GM23338 (cell line): ENCODE results near the gene BUB1. TPM values are rescaled to one million over a fixed set of nuclear protein-coding genes. Genes with fewer than 3 reads are reported as not detected.

Source experiments
- ATAC-seq: fragments of 200-7000 bp; cut with Tn5 transposase; 3 replicates; pipeline ENCODE4 v1.9.1; 2020
- DNase-seq: peaks from one replicate; pipeline ENCODE4 v3.0.0-alpha.2; 2015; ENCODE audit warnings: low spot score
- H2AFZ ChIP-seq: fragments of 200-600 bp; sonication (generic); 2 replicates; pipeline ENCODE4 v1.8.0; 2016; ENCODE audit warnings: antibody characterized with exemption, mild to moderate bottlenecking, moderate library complexity
- H3F3A ChIP-seq: fragments of 200-600 bp; sonication (generic); replicated peaks from 2 replicates; pipeline ENCODE4 v1.8.0; 2017; ENCODE audit warnings: antibody characterized with exemption, mixed run types, low read depth
- H3K27ac ChIP-seq: fragments of 200-600 bp; sonication (generic); 2 replicates; pipeline ENCODE4 v1.6.1; 2016; ENCODE audit warnings: low read depth
- H3K27me3 ChIP-seq: fragments of 200-600 bp; sonication (generic); 2 replicates; pipeline ENCODE4 v1.8.0; 2016; ENCODE audit warnings: mild to moderate bottlenecking, mixed run types, moderate library complexity; ENCODE audit not compliant: insufficient read depth
- H3K36me3 ChIP-seq: fragments of 200-600 bp; sonication (generic); 2 replicates; pipeline ENCODE4 v1.8.0; 2016; ENCODE audit warnings: mild to moderate bottlenecking; ENCODE audit not compliant: insufficient read depth
- H3K4me1 ChIP-seq: fragments of 200-600 bp; sonication (generic); 2 replicates; pipeline ENCODE4 v1.8.0; 2016; ENCODE audit warnings: mild to moderate bottlenecking, moderate library complexity; ENCODE audit not compliant: insufficient read depth
- H3K4me2 ChIP-seq: fragments of 200-600 bp; sonication (generic); 2 replicates; pipeline ENCODE4 v1.7.1; 2017; ENCODE audit warnings: mixed run types
- H3K4me3 ChIP-seq: fragments of 200-600 bp; sonication (generic); 2 replicates; pipeline ENCODE4 v1.6.1; 2016; ENCODE audit warnings: mixed run types
- H3K79me2 ChIP-seq: fragments of 200-600 bp; sonication (generic); replicated peaks from 2 replicates; pipeline ENCODE4 v1.8.0; 2017; ENCODE audit warnings: mild to moderate bottlenecking; ENCODE audit not compliant: insufficient read depth
- H3K9me2 ChIP-seq: fragments of 200-600 bp; sonication (generic); 2 replicates; pipeline ENCODE4 v1.8.0; 2017; ENCODE audit not compliant: insufficient read depth
- H4K20me1 ChIP-seq: fragments of 200-600 bp; sonication (generic); replicated peaks from 2 replicates; pipeline ENCODE4 v1.8.0; 2017; ENCODE audit warnings: mild to moderate bottlenecking; ENCODE audit not compliant: insufficient read depth
- H3K27ac Mint-ChIP-seq: 2 replicates; pipeline ENCODE4 v1.8.0; 2020; ENCODE audit warnings: inconsistent platforms, mild to moderate bottlenecking, moderate library complexity, mixed read lengths
- H3K27me3 Mint-ChIP-seq: 3 replicates; pipeline ENCODE4 v1.8.0; 2022; ENCODE audit warnings: low read depth, mild to moderate bottlenecking, moderate library complexity, mixed read lengths, inconsistent platforms; ENCODE audit not compliant: insufficient read depth, poor library complexity
- H3K36me3 Mint-ChIP-seq: 3 replicates; pipeline ENCODE4 v1.8.0; 2021; ENCODE audit warnings: low read depth, mild to moderate bottlenecking, inconsistent platforms, moderate library complexity, mixed read lengths
- H3K4me1 Mint-ChIP-seq: 3 replicates; pipeline ENCODE4 v1.8.0; 2020; ENCODE audit warnings: mild to moderate bottlenecking, inconsistent platforms, mixed read lengths
- H3K4me3 Mint-ChIP-seq: 3 replicates; pipeline ENCODE4 v1.8.0; 2021; ENCODE audit warnings: moderate library complexity, mild to moderate bottlenecking, inconsistent platforms, mixed read lengths
- H3K9me3 Mint-ChIP-seq: 3 replicates; pipeline ENCODE4 v1.8.0; 2020; ENCODE audit warnings: moderate library complexity, mild to moderate bottlenecking, inconsistent platforms, mixed read lengths
- CREB1 ChIP-seq: fragments of 250-450 bp; sonication (Bioruptor Pico); IDR thresholded peaks from 2 replicates; pipeline ENCODE4 v1.5.0; 2020; ENCODE audit warnings: low read depth, mild to moderate bottlenecking, moderate library complexity
- EZH2 ChIP-seq: fragments of 200-600 bp; sonication (generic); IDR thresholded peaks from one replicate; pipeline ENCODE4 v1.8.0; 2017; ENCODE audit warnings: antibody characterized with exemption, mild to moderate bottlenecking, low read depth; ENCODE audit not compliant: unreplicated experiment
- EZH2phosphoT487 ChIP-seq: fragments of 200-600 bp; sonication (generic); IDR thresholded peaks from one replicate; pipeline ENCODE4 v1.8.1; 2018; ENCODE audit warnings: antibody characterized with exemption; ENCODE audit not compliant: unreplicated experiment
- JUNB ChIP-seq: IDR thresholded peaks from one replicate; pipeline ENCODE4 v1.6.1; 2016; ENCODE audit warnings: antibody characterized with exemption; ENCODE audit not compliant: unreplicated experiment
- NANOG ChIP-seq: IDR thresholded peaks from 2 replicates; pipeline ENCODE4 v1.6.1; 2016; ENCODE audit warnings: antibody characterized with exemption, borderline replicate concordance
- POLR2AphosphoS5 ChIP-seq: IDR thresholded peaks from 2 replicates; pipeline ENCODE4 v1.6.1; 2016; ENCODE audit warnings: antibody characterized with exemption, low read depth
- STAT1 ChIP-seq: IDR thresholded peaks from one replicate; pipeline ENCODE4 v1.6.1; 2016; ENCODE audit warnings: antibody characterized with exemption; ENCODE audit not compliant: unreplicated experiment
- ZNF114 ChIP-seq: fragments of 250-450 bp; sonication (Bioruptor Pico); IDR thresholded peaks from 2 replicates; pipeline ENCODE4 v1.5.0; 2020; ENCODE audit warnings: mild to moderate bottlenecking, moderate library complexity
- ZNF331 ChIP-seq: fragments of 250-450 bp; sonication (Bioruptor Pico); IDR thresholded peaks from 2 replicates; pipeline ENCODE4 v1.5.0; 2020; ENCODE audit warnings: low read depth, mild to moderate bottlenecking, moderate library complexity
- polyA plus RNA-seq: library from polyadenylated mRNA; unstranded; fragments of >200 nt; fragmentation: Nextera tagmentation; extraction: Ambion mirVana; gene quantifications from 2 replicates; pipeline ENCODE4 v1.2.1, GENCODE V29; 2016
- total RNA-seq: library from RNA; depleted of rRNA; stranded (reverse); fragments of >200 nt; shearing (Covaris generic); gene quantifications from 2 replicates; pipeline ENCODE4 v1.2.3, GENCODE V29; 2014
- TF ChIP-seq, protein P1 (sequence below): IDR thresholded peaks from 2 replicates; pipeline ENCODE4 v1.6.1; 2016; ENCODE audit warnings: antibody characterized with exemption
- TF ChIP-seq, protein P2 (sequence below): fragments of 250-450 bp; sonication (Bioruptor Pico); IDR thresholded peaks from 2 replicates; pipeline ENCODE4 v1.5.0; 2020; ENCODE audit warnings: mild to moderate bottlenecking, moderate library complexity
- TF ChIP-seq, protein P3 (sequence below), 2 experiments: fragments of 200-600 bp in 1 of 2; sonication (generic) in 1 of 2; conservative IDR thresholded peaks; 2 replicates each; pipeline versions ENCODE4 v1.5.1 to v1.6.1; 2016 to 2017; ENCODE audit warnings: antibody characterized with exemption in 2 of 2, low read depth in 2 of 2, mild to moderate bottlenecking in 2 of 2, moderate library complexity in 1 of 2
- TF ChIP-seq, protein P4 (sequence below): IDR thresholded peaks from one replicate; pipeline ENCODE4 v1.6.1; 2018; ENCODE audit warnings: antibody characterized with exemption; ENCODE audit not compliant: unreplicated experiment

Gene BUB1
- total and polyA plus RNA-seq, 2 experiments from 2014 or later: 59.4 to 184 TPM

DNA sequence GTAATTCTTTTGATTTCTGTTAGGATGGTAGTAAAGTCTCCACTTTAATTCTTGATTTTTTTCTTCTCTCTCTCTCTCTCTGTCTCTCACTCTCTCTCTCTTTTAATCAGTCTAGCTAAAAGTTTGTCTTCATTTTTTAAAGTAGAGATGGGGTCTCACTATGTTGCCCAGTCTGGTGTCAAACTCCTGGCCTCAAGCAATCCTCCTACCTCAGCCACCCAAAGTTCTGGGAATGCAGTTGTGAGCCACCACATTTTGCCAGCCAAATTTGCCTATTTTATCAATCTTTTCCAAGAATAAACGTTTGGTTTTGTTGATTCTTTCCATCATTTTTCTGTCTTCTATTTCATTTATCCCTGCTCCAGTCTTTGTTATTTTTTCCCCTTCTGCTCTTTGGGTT, 30.6 kb upstream of the BUB1 start:
- Mint-ChIP-seq H3K27ac (no peak overlapping the region), H3K27me3 (peaks cover 5% of the 10 kb centered on the region), H3K9me3 (no peaks in the 10 kb centered on the region), H3K4me3 (no peak overlapping the region), H3K36me3 (no peaks in the 10 kb centered on the region), H3K4me1 (peaks cover 6% of the 10 kb centered on the region)
- Histone ChIP-seq H3K4me1 (peaks cover 9% of the 10 kb centered on the region), H3K9me2 (no peaks in the 10 kb centered on the region), H3F3A (no peaks in the 10 kb centered on the region), H3K27ac (no peak overlapping the region), H4K20me1 (no peaks in the 10 kb centered on the region), H3K4me2 (no peak overlapping the region), H3K27me3 (no peaks in the 10 kb centered on the region), H3K4me3 (no peak overlapping the region), H2AFZ (no peak overlapping the region), H3K36me3 (no peaks in the 10 kb centered on the region), H3K79me2 (no peaks in the 10 kb centered on the region)
- ATAC-seq (no peak), DNase-seq (no peak)
- TF ChIP-seq, protein P1, sequence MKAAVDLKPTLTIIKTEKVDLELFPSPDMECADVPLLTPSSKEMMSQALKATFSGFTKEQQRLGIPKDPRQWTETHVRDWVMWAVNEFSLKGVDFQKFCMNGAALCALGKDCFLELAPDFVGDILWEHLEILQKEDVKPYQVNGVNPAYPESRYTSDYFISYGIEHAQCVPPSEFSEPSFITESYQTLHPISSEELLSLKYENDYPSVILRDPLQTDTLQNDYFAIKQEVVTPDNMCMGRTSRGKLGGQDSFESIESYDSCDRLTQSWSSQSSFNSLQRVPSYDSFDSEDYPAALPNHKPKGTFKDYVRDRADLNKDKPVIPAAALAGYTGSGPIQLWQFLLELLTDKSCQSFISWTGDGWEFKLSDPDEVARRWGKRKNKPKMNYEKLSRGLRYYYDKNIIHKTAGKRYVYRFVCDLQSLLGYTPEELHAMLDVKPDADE: no peak
- TF ChIP-seq ZNF331 (CRISPR knock-in tag) (no peak), JUNB (no peak), STAT1 (no peak), NANOG (no peak), CREB1 (no peak), ZNF114 (CRISPR knock-in tag) (no peak), EZH2 (no peak), POLR2AphosphoS5 (no peak), EZH2phosphoT487 (no peak)
- TF ChIP-seq, protein P2, sequence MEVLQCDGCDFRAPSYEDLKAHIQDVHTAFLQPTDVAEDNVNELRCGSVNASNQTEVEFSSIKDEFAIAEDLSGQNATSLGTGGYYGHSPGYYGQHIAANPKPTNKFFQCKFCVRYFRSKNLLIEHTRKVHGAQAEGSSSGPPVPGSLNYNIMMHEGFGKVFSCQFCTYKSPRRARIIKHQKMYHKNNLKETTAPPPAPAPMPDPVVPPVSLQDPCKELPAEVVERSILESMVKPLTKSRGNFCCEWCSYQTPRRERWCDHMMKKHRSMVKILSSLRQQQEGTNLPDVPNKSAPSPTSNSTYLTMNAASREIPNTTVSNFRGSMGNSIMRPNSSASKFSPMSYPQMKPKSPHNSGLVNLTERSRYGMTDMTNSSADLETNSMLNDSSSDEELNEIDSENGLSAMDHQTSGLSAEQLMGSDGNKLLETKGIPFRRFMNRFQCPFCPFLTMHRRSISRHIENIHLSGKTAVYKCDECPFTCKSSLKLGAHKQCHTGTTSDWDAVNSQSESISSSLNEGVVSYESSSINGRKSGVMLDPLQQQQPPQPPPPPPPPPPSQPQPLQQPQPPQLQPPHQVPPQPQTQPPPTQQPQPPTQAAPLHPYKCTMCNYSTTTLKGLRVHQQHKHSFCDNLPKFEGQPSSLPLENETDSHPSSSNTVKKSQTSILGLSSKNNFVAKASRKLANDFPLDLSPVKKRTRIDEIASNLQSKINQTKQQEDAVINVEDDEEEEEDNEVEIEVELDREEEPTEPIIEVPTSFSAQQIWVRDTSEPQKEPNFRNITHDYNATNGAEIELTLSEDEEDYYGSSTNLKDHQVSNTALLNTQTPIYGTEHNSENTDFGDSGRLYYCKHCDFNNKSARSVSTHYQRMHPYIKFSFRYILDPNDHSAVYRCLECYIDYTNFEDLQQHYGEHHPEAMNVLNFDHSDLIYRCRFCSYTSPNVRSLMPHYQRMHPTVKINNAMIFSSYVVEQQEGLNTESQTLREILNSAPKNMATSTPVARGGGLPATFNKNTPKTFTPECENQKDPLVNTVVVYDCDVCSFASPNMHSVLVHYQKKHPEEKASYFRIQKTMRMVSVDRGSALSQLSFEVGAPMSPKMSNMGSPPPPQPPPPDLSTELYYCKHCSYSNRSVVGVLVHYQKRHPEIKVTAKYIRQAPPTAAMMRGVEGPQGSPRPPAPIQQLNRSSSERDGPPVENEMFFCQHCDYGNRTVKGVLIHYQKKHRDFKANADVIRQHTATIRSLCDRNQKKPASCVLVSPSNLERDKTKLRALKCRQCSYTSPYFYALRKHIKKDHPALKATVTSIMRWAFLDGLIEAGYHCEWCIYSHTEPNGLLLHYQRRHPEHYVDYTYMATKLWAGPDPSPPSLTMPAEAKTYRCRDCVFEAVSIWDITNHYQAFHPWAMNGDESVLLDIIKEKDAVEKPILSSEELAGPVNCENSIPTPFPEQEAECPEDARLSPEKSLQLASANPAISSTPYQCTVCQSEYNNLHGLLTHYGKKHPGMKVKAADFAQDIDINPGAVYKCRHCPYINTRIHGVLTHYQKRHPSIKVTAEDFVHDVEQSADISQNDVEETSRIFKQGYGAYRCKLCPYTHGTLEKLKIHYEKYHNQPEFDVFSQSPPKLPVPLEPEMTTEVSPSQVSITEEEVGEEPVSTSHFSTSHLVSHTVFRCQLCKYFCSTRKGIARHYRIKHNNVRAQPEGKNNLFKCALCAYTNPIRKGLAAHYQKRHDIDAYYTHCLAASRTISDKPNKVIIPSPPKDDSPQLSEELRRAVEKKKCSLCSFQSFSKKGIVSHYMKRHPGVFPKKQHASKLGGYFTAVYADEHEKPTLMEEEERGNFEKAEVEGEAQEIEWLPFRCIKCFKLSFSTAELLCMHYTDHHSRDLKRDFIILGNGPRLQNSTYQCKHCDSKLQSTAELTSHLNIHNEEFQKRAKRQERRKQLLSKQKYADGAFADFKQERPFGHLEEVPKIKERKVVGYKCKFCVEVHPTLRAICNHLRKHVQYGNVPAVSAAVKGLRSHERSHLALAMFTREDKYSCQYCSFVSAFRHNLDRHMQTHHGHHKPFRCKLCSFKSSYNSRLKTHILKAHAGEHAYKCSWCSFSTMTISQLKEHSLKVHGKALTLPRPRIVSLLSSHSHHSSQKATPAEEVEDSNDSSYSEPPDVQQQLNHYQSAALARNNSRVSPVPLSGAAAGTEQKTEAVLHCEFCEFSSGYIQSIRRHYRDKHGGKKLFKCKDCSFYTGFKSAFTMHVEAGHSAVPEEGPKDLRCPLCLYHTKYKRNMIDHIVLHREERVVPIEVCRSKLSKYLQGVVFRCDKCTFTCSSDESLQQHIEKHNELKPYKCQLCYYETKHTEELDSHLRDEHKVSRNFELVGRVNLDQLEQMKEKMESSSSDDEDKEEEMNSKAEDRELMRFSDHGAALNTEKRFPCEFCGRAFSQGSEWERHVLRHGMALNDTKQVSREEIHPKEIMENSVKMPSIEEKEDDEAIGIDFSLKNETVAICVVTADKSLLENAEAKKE (CRISPR knock-in tag): no peak
- TF ChIP-seq, protein P3, sequence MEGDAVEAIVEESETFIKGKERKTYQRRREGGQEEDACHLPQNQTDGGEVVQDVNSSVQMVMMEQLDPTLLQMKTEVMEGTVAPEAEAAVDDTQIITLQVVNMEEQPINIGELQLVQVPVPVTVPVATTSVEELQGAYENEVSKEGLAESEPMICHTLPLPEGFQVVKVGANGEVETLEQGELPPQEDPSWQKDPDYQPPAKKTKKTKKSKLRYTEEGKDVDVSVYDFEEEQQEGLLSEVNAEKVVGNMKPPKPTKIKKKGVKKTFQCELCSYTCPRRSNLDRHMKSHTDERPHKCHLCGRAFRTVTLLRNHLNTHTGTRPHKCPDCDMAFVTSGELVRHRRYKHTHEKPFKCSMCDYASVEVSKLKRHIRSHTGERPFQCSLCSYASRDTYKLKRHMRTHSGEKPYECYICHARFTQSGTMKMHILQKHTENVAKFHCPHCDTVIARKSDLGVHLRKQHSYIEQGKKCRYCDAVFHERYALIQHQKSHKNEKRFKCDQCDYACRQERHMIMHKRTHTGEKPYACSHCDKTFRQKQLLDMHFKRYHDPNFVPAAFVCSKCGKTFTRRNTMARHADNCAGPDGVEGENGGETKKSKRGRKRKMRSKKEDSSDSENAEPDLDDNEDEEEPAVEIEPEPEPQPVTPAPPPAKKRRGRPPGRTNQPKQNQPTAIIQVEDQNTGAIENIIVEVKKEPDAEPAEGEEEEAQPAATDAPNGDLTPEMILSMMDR (conservative IDR thresholded peaks at IDR 0.05; ENCODE audit: low read depth in 2 of 2): no peak
- TF ChIP-seq, protein P4, sequence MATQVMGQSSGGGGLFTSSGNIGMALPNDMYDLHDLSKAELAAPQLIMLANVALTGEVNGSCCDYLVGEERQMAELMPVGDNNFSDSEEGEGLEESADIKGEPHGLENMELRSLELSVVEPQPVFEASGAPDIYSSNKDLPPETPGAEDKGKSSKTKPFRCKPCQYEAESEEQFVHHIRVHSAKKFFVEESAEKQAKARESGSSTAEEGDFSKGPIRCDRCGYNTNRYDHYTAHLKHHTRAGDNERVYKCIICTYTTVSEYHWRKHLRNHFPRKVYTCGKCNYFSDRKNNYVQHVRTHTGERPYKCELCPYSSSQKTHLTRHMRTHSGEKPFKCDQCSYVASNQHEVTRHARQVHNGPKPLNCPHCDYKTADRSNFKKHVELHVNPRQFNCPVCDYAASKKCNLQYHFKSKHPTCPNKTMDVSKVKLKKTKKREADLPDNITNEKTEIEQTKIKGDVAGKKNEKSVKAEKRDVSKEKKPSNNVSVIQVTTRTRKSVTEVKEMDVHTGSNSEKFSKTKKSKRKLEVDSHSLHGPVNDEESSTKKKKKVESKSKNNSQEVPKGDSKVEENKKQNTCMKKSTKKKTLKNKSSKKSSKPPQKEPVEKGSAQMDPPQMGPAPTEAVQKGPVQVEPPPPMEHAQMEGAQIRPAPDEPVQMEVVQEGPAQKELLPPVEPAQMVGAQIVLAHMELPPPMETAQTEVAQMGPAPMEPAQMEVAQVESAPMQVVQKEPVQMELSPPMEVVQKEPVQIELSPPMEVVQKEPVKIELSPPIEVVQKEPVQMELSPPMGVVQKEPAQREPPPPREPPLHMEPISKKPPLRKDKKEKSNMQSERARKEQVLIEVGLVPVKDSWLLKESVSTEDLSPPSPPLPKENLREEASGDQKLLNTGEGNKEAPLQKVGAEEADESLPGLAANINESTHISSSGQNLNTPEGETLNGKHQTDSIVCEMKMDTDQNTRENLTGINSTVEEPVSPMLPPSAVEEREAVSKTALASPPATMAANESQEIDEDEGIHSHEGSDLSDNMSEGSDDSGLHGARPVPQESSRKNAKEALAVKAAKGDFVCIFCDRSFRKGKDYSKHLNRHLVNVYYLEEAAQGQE: no peak
